HG03520 (cell line): ENCODE data around the gene NTHL1.

Experiments used
- ATAC-seq: cut with Tn5 transposase; IDR thresholded peaks from one replicate; pipeline ENCODE4 v1.9.1; 2021; ENCODE audit warnings: mild to moderate bottlenecking, moderate library complexity; ENCODE audit not compliant: unreplicated experiment

The NTHL1 gene

DNA sequence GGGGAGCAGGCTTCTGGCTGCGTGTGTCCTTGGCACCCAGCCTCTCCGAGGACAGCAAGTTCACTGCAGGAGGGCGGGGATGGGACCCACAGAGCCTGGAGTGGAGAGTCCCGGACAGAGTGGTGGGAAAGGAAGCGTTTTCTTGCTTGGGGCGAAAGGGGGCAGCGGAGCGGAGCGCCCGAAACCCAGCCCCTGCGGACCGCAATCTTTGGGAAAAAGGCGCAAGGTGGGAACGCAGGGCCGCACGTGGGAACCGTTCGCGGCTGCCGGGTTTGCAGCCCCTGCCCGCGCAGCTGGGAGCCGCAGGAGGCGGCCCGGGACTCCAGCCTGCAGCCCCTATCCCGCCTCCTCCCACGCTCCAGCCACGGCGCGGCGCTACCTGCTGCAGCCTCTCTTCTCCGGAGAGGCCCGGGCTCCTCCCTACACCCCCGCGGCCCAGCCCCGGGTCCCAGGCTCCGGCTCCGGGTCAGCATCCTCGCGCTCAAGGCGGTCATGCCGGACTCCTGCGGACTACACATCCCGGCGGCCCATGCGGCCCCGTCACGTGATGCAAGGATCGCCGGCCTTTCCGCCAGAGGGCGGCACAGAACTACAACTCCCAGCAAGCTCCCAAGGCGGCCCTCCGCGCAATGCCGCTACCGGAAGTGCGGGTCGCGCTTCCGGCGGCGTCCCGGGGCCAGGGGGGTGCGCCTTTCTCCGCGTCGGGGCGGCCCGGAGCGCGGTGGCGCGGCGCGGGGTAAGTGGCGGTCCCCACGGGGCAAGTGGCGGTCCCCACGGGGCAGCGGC, at the start of gene NTHL1, which contains the start of gene TSC2:
Gene NTHL1, minus strand, starts transcription at position 505 of the 786 bp plus-strand sequence. Its CDS starts 11 bp downstream, at position 494.
Gene TSC2, plus strand, starts transcription at position 656 of the 786 bp plus-strand sequence. CDS start 631 bp downstream, outside the sequence.
- peak; percentile 82 for ATAC-seq

DNA sequence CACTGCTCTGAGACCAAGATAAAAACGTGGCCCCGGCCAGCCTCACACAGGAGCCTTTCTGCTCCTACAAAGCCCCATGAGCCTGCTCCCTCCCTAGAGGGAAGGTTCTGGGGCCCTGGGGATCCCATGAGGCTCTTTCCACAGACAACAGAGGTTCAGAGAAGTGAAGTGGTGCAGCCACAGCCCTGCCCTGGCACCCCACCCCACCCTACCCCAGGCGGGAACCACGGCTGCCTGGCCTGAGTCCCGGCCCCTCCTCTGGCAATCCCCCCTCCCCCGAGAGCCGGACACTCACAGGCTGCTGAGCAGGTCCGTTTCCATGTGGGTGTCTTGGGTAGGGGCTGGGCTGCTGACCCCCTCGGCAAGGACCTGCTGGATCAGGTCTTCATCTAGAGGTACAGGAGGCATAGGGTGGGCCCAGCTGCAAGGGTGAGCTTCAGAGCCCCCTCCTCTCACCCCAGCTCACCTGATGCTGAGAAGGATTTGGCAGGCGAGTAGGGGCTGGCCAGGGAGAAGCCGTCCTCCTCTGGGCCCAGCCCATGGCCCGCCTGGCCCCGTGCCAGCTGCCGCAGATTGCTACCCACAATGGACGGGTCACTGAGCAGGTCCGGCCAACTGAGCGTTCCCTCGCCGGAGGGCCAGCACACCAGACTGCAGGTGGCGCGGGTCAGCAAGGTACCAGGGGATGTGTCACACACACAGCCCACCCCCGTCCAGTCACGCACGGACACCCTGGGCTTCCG, 49.4 kb upstream of the NTHL1 start:
- ATAC-seq, result no peak

DNA sequence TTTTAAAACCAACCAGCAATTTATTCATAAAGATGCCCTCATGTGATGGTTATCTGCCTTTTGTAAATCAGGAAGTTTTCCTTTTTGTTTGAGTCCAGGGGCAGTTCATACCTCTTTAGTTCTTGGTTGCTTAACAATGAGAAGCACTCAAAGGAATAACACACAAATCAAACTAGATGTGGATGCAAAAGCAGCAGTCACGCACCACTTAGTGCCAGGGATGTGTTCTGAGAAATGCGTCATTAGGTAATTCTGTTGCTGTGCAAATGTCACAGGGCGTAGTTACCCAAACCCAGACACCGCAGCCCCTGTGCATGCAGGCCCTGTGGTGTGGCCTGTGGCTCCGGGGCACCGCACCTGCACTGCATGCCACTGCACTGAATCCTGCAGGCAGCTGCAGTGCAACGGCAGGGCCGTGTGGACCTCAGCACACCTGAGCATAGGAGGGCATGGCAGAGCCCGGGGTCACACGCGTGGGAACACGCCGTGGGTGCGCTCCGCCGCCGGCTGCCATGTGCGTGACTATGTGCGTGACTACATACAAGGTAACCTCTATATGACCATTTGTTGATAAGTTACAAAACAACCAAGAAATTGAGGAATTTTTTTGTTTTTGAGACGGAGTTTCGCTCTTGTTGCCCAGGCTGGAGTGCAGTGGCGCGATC, 48.4 kb upstream of the NTHL1 start:
- no peak for ATAC-seq

DNA sequence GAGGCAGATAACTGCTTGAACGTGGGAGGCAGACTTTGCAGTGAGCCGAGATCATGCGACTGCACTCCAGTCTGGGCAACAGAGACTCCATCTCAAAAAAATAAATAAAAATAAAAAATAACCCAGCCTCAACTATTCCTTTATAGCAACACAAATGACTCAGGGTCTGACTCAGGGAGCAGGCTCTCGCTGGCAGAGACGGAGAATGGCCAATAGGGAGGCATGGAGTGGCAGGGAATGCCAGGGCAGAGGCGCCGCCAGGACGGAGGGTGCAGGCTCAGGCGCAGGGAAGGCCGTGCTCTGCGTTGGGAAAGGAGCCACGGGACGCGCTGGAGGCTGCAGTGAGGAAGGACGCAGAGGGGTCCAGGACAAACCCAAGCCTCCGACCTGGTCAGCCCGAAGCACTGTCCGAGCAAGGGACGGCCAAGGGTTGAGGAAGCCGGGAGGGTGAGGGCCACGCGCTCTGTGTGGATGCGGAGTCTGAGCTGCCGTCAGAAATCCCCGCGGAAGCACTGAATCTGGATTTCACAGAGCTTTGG, 47.8 kb upstream of the NTHL1 start:
- no peak for ATAC-seq

DNA sequence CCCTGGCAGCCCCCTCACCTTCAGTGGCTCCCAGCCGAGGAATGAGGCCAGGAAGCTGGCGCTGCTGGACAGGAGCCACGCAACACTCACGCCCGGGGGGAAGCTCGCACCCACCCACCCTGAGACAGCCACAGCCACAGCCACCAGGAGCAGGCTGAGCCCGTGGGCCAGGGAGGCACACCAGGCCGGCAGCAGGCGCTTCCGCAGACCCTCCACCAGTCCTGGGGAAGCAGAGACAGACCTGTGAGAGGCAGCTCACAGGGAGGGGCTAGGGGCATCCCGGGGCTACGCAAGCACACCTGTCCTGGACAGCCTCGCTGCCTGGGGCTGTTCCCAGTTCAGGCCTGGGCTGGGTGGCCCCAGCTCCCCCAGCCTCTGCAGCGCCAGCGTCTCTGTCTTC, 46.2 kb upstream of the NTHL1 start:
- ATAC-seq, result no peak

DNA sequence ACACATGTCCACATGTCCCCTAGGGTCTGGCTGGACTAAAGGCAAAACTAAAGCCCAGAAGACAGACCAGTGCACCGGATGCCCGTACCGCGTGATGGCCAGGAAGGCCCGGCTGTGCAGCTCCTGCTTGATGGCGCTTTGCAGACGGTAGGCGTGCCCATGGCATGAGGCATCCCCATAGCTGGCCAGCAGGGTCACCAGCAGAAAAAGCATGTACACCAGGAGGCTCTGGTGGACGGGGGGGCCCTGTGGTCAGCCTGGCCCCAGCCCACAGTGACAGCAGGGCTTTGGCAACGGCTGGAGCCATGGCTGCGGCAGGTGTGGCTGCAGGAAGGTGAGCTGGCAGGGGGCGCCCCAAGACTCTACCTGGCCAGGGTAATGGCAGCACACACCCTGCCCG, 45.2 kb upstream of the NTHL1 start:
- no peak for ATAC-seq

DNA sequence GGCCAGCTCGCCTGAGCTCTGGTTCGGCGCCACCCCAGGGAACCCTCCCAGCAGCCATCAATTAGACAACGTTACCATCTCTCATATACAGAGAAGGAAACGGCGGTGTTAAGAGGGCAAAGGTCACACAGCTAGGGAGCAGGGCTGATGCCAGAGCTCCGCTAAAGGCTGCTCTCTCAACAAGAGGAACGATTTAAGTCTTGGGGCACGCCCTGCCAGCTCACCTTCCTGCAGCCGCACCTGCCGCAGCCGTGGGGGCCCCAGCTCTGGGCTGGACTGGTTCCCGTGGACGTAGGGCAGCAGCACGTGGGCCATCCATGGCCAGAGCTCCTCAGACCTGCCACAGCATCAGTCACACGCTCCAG, 44.6 kb upstream of the NTHL1 start:
- ATAC-seq, result no peak

DNA sequence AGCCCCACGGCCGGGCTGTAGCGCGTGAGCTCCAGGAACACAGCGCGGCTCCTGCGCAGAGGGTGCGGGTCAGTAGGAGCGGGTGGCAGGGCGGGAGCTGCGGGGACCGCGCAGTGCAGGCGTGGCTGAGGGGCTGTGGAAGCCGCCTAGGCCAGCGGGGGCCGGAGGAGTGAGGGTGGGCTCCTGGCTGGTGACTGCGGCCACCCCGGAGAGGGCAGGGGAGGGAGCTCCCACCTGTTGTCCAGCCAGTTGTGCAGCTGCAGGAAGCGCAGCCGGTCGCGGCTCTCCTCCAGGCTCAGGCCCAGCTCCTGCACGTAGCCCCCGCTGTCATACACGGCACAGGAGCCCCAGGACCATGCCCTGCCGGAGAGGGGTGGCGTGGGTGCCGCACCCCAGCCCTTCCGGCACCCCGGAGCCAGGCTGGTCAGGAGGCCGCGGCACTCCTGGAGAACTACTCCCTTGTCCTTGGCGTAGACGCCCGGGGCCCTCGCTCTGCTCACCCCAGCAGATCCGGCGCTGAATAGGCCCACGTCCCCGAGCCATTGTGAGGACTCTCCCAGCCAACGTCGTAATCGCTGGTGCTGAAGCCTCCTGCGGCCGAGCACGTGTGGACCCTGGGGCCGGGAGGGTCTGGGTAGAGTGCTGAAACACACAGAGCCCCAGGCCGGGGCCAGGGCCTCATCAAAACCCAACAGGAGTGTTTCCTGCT, 44.1 kb upstream of the NTHL1 start:
- no peak for ATAC-seq

DNA sequence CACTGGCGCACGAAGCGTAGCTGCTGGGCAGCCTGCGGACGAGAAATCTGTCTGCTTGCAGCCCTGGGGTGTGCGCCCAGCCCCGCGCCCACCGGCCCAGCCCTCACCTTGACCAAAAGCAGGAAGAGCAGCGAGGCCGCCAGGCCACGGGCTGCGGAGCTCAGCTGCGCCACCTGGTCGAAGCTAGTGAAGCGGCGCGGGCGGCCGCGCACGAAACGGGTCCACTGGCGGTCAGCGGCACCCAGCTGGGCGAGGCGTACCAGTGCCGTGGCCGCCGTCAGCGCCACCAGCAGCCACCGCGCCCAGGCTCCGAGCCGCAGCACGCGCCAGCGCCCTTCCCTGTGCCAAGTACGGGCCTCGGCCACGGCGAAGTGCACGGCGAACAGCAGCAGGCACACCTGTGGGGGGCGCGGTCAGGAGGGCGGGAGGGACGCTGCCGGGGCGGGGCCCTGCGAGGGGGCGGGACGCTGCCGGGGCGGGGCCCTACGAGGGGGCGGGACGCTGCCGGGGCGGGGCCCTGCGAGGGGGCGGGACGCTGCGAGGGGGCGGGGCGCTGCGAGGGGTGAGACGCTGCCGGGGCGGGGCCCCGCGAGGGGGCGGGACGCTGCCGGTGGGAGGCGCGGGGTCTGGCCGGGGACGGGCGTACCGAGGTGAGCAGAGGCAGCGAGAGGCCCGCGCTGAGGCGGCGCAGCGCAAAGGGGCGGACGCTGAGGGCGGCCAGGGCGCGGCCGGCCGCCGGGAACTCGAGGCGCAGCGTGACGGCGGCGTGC, 43.3 kb upstream of the NTHL1 start:
- ATAC-seq, result no peak

DNA sequence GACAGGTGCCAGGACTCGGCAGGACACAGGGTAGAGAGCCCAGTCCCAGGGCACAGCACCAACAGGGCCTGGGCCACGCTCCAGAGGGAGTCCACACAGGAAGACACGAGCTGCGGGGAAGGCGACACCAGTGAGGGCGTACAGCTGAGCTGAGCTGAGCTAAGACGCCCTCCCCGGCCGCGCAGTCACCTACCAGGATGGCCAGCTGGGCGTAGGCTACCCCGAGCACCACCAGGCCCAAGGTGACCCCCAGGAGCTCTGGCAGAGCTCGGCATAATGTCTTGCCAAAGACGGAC, 42.8 kb upstream of the NTHL1 start:
- no peak for ATAC-seq

DNA sequence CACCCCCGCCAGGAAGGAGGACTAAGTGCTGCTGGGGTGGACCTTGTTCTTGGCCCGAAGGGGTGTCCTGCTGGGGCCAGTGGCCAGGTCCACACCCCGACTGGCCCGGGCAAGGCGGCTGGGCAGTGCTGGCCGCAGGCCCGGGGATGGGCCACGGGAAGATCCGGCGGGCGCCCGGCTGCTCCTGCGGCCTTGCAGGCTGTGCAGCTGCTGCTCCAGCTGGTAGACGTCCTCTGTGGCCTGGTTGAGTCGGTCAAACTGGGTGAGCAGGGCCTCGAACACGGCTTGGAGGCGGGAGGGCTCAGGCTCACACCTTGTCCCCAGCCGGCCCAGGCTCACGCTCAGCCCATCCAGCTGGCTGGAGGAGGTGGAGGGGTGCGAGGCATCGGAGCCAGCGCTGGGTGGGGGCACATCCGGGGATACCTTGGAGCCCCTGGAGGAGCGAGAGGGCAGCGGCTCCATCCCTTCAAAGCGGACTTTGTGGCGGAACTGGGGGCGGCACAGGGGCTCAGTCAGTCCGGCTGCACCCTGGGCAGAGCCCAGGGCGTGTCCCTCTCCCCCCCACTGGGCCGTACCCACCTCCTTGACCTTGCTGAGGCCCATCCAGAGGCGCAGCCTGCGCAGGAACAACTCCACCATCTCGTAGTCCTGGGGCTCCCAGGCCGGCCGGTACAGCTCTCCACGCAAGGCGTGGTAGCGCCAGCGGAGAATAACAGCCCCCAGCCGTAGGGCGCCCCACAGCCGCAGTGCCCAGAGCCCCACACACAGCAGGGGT, 42.3 kb upstream of the NTHL1 start:
- ATAC-seq, result no peak

DNA sequence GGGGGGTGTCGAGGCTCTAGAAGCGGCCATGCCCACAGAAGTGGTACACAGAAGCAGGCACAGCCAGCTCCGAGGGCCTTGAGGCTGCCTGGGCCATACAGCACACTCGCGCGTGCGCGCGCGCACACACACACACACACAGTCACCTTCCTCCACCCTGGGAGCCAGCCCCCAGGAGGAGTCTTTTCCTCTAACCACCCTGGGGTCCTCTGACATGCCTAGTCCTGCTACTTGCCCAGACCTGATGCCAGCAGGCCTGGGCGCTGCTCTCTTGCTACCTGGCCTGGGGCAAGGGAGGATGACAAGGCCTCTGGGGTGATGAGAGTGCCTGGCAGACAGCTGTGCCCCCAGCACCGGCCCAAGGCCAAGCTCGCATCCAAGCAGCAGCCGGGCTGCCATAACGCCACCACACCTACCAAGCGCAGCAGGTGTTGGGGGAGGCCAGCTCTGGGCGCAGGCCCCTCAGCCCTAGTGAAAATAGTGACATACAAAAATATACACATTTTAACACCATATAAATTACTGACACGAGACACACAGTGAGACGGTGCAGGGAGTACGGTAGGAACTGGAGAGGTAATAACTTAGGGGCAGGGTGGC, 41.2 kb upstream of the NTHL1 start:
- ATAC-seq, result no peak

DNA sequence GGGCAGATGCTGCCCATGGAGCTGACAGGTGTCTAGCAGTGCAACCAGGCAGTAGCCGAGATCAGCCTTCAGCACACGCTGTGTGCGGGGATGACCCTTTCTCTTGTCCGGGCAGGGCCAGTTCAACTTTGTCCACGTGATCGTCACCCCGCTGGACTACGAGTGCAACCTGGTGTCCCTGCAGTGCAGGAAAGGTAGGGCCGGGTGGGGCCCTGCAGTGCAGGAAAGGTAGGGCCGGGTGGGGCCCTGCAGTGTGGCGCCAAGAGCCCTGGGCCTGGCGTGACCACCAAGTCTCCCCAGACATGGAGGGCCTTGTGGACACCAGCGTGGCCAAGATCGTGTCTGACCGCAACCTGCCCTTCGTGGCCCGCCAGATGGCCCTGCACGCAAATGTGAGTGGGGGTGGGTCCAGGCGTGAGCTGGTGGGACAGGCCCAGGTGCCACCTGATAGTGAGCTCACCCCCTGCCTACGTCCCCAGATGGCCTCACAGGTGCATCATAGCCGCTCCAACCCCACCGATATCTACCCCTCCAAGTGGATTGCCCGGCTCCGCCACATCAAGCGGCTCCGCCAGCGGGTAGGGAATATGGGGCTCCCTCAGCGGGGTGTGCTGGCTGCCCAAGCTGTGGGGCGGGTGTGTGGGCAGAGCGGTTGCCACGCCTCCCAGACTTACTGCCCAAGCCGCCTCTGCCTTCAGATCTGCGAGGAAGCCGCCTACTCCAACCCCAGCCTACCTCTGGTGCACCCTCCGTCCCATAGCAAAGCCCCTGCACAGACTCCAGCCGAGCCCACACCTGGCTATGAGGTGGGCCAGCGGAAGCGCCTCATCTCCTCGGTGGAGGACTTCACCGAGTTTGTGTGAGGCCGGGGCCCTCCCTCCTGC, 40.4 kb upstream of the NTHL1 start:
- ATAC-seq, result no peak

DNA sequence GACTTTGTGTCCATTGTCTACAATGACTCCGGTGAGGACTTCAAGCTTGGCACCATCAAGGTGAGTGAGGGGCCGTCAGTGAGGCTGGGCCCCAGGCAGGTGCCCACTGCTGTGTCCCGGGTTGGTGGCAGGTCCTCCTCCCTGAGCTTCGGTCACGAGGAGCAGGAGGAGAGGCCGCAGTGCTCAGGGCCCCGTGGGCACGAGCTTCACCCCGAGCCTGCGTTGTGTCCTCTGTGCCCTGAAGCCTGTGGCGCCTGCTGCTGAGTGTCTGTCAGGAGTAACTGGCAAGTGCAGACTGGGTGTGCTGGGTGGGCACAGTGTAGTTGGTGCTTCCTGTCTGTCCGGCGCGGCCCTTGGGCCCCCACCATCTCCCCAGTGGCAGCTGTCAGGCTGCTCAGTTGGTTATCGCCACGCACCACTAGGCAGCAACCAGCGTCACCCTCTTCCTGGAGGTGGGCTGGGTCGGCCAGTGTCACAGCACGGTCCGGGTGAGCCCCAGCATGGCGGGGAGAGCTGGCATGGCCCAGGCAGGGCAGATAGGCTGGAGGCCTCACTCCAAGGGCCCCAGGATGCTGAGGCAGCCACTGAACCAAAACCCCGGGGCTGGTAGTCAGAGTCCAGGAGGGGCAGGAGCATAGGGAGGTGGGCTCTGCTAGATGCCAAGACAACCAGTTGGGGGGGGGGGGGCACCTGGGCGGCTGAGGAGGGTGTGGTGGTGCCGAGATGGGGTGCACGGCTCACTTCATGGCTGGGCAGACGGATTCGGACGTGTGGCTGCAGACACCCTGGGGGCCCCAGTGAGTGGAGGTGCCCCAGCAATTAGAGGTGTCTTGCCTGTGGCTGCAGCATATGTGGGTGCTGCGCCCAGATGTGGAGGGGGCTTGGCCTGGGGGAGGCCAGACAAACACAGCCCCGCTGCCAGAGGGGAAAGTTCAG, 39.4 kb upstream of the NTHL1 start:
- ATAC-seq, result no peak

DNA sequence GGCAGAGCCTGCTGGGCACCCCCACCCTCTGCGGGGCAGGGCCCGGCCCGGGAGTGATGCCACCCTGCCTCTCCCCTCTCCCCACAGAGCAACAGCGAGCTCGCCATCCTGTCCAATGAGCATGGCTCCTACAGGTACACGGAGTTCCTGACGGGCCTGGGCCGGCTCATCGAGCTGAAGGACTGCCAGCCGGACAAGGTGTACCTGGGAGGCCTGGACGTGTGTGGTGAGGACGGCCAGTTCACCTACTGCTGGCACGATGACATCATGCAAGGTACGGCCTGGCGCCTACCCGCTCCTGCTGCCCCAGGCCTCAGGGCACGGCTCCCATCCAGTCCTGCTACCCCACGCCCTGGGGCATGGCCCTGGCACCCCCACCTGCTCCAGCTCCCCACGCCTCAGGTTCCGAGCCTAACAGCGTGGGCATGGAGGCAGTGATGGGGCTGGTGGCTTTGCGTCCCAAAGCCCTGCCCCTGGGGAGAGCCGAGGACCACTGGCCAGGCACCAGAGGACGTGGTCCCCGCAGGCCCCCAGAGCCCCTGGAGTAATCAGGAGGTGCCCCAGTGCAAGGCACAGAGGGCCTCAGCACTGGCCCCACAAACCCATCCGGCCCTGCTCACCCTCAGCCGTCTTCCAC, 38.6 kb upstream of the NTHL1 start:
- no peak for ATAC-seq

DNA sequence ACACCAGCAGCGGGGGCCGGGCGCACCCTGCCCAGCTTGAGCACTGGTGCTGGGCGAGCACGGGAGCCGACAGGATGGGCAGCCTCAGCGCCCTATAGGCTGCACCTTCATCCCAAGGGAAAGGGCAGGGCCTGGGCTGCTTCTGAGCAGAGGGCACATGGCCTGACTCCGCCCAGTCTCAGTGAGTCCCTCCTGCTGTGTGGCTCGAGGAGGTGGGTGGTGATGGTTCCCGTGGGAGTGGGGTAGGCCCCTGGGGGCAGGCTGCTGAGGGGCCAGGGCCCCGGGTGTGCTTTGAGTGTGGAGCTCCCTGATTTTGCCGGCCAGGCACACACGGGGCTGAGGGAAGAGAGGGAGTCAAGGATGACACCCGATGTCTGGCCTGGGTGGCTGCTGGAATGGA, 38.0 kb upstream of the NTHL1 start:
- ATAC-seq, result no peak
